Keratinocyte (primary cell): ENCODE results near the gene MEAK7.

Experiments used
- CTCF ChIP-seq, 3 experiments: IDR thresholded peaks in 1 of 3; conservative IDR thresholded peaks in 1 of 3; optimal IDR thresholded peaks in 1 of 3; 2 replicates in 2 of 3; 3 replicates in 1 of 3; pipeline versions ENCODE3 to v1.5.1; 2011; ENCODE audit warnings: low read length in 3 of 3, mild to moderate bottlenecking in 3 of 3, moderate library complexity in 2 of 3, control low read depth in 1 of 3, inconsistent platforms in 1 of 3; ENCODE audit not compliant: insufficient read depth in 2 of 3; ENCODE audit errors: extremely low read depth in 1 of 3
- EZH2 ChIP-seq: IDR thresholded peaks from one replicate; pipeline ENCODE4 v1.6.1; 2012; ENCODE audit warnings: inconsistent platforms, mild to moderate bottlenecking, low read length, moderate library complexity

- no peak for TF ChIP-seq CTCF (optimal IDR thresholded peaks at IDR 0.05 in 1 of 3, IDR thresholded peaks at IDR 0.05 in 1 of 3, conservative IDR thresholded peaks at IDR 0.05 in 1 of 3; ENCODE audit: extremely low read depth in 1 of 3, insufficient read depth in 2 of 3, low read length in 3 of 3)
- TF ChIP-seq EZH2: no peak
Observed at GRCh38 chr16:84458606-84459532, 45.6 kb downstream of the MEAK7 start.
